ENCODE data around the gene PDE5A.
"Not testable (repeated sequence)": the region's sequence is repeated elsewhere in the genome, so short reads cannot be mapped to it uniquely, and the experiment has no call there.

- not testable (repeated sequence) for TF ChIP-seq CTCF (IDR thresholded peaks at IDR 0.05; ENCODE audit: insufficient read depth, low read length, poor library complexity, severe bottlenecking); EZH2phosphoT487 (conservative IDR thresholded peaks at IDR 0.05; ENCODE audit: low read length)
Observed at GRCh38 chr4:119449851-119450250, 178.8 kb downstream of the PDE5A start.
